Fibroblast of lung (primary cell): ENCODE results near the gene WNT4. TPM values are rescaled to one million over a fixed set of nuclear protein-coding genes. Genes with fewer than 3 reads are reported as not detected.

Experiments
- DNase-seq, 2 donors: peaks; one replicate each; pipeline versions ENCODE4 v3.0.0 to v3.0.0-alpha.2; 2010; ENCODE audit warnings: low read depth in 2 of 2
- H2AFZ ChIP-seq: 2 replicates; pipeline ENCODE4 v1.5.1; 2012; ENCODE audit warnings: low read length, control low read depth, inconsistent platforms
- H3K27ac ChIP-seq: 2 replicates; pipeline ENCODE4 v1.5.1; 2011; ENCODE audit warnings: low read length, control low read depth; ENCODE audit not compliant: insufficient read depth
- H3K27me3 ChIP-seq: 2 replicates; pipeline ENCODE4 v1.5.1; 2011; ENCODE audit warnings: mild to moderate bottlenecking, low read length; ENCODE audit not compliant: control insufficient read depth, insufficient read depth
- H3K36me3 ChIP-seq: 2 replicates; pipeline ENCODE4 v1.5.1; 2011; ENCODE audit warnings: low read length; ENCODE audit not compliant: control insufficient read depth, insufficient read depth
- H3K4me1 ChIP-seq: 2 replicates; pipeline ENCODE4 v1.5.1; 2011; ENCODE audit warnings: low read length; ENCODE audit not compliant: control insufficient read depth, insufficient read depth; ENCODE audit errors: extremely low read depth
- H3K4me2 ChIP-seq: 2 replicates; pipeline ENCODE4 v1.5.1; 2011; ENCODE audit warnings: low read length, control low read depth; ENCODE audit not compliant: insufficient read depth; ENCODE audit errors: extremely low read depth
- H3K4me3 ChIP-seq, 4 experiments: fragments of 200-600 bp in 1 of 4; sonication (generic) in 1 of 4; replicated peaks in 1 of 4; 2 replicates each; pipeline ENCODE4 v1.5.1; 2011 to 2016; ENCODE audit warnings: low read length in 4 of 4, low read depth in 3 of 4, mild to moderate bottlenecking in 3 of 4, control low read depth in 2 of 4, inconsistent platforms in 1 of 4, mixed read lengths in 1 of 4; ENCODE audit not compliant: insufficient read depth in 1 of 4; ENCODE audit errors: control extremely low read depth in 1 of 4
- H3K79me2 ChIP-seq: 2 replicates; pipeline ENCODE4 v1.5.1; 2012; ENCODE audit warnings: mild to moderate bottlenecking, low read length, inconsistent platforms; ENCODE audit not compliant: control insufficient read depth, insufficient read depth
- H3K9ac ChIP-seq: 2 replicates; pipeline ENCODE4 v1.5.1; 2011; ENCODE audit warnings: mild to moderate bottlenecking, low read length, control low read depth; ENCODE audit not compliant: insufficient read depth
- H3K9me3 ChIP-seq: 2 replicates; pipeline ENCODE4 v1.5.1; 2012; ENCODE audit warnings: low read depth, low read length; ENCODE audit not compliant: control insufficient read depth, insufficient read depth
- H4K20me1 ChIP-seq: 2 replicates; pipeline ENCODE4 v1.5.1; 2011; ENCODE audit warnings: low read length; ENCODE audit not compliant: control insufficient read depth, insufficient read depth; ENCODE audit errors: extremely low read depth
- CTCF ChIP-seq, 2 donors: IDR thresholded peaks in 1 of 2; conservative IDR thresholded peaks in 1 of 2; 1 replicate in 1 of 2; 2 replicates in 1 of 2; pipeline ENCODE4 v1.5.1; 2011 to 2012; ENCODE audit warnings: low read length in 2 of 2, control low read depth in 1 of 2, inconsistent platforms in 1 of 2, low read depth in 1 of 2, mild to moderate bottlenecking in 1 of 2
- EZH2 ChIP-seq: IDR thresholded peaks from 2 replicates; pipeline ENCODE4 v1.5.1; 2012; ENCODE audit warnings: low read length, control low read depth, mild to moderate bottlenecking; ENCODE audit errors: missing control alignments
- polyA plus RNA-seq, 2 donors: library from polyadenylated mRNA; depleted of rRNA in 1 of 2; stranded (reverse) in 1 of 2; unstranded in 1 of 2; fragments of >200 nt; gene quantifications; 2 replicates each; pipeline ENCODE4 v1.2.1, GENCODE V29; 2011 to 2012; ENCODE audit warnings: missing spikeins in 1 of 2
- total RNA-seq: library from RNA; depleted of rRNA; stranded (reverse); fragments of >200 nt; gene quantifications from 2 replicates; pipeline ENCODE4 v1.2.1, GENCODE V29; 2014

Gene WNT4
- total and polyA plus RNA-seq, 2 donors (not counting 1 experiment from before 2014, with no cell fraction given): under 0.01 TPM; not detected in 1

- Histone ChIP-seq H4K20me1 (no peaks in the 10 kb centered on the region), H3K27me3 (peaks cover 43% of the 10 kb centered on the region), H2AFZ (no peak overlapping the region), H3K9ac (no peak overlapping the region), H3K4me1 (no peaks in the 10 kb centered on the region), H3K9me3 (no peaks in the 10 kb centered on the region), H3K4me2 (no peak overlapping the region), H3K27ac (no peak overlapping the region), H3K4me3 (no peak overlapping the region), H3K79me2 (no peaks in the 10 kb centered on the region), H3K36me3 (no peaks in the 10 kb centered on the region)
- no peak for DNase-seq
- TF ChIP-seq EZH2 (no peak), CTCF (conservative IDR thresholded peaks at IDR 0.05 in 1 of 2, IDR thresholded peaks at IDR 0.05 in 1 of 2; ENCODE audit: low read depth in 1 of 2, low read length in 2 of 2) (no peak)
Observed at GRCh38 chr1:22140694-22141093, 2.2 kb downstream of the WNT4 start.

GRCh38 chr1:22139817-22140216 is 3.1 kb downstream of the WNT4 start:
- H2AFZ ChIP-seq: no peak overlapping the region

GRCh38 chr1:22139066-22139594 is 3.8 kb downstream of the WNT4 start:
- H3K79me2 ChIP-seq: no peaks in the 10 kb centered on the region
- H3K4me2 ChIP-seq: no peak overlapping the region
- peaks cover 32% of the 10 kb centered on the region for H3K27me3 ChIP-seq
- H3K4me3 ChIP-seq: no peak overlapping the region
- DNase-seq: no peak
- no peaks in the 10 kb centered on the region for H3K4me1 ChIP-seq
- no peaks in the 10 kb centered on the region for H3K36me3 ChIP-seq
- H3K9me3 ChIP-seq: no peaks in the 10 kb centered on the region
- no peaks in the 10 kb centered on the region for H4K20me1 ChIP-seq
- no peak overlapping the region for H2AFZ ChIP-seq
- TF ChIP-seq CTCF (conservative IDR thresholded peaks at IDR 0.05 in 1 of 2, IDR thresholded peaks at IDR 0.05 in 1 of 2; ENCODE audit: low read depth in 1 of 2, low read length in 2 of 2) (no peak), EZH2 (no peak)
- no peak overlapping the region for H3K27ac ChIP-seq
- H3K9ac ChIP-seq: no peak overlapping the region

More at GRCh38 chr1:22139817-22140216, 3.1 kb downstream of the WNT4 start:
- peaks cover 39% of the 10 kb centered on the region for H3K27me3 ChIP-seq
- no peak for DNase-seq
- no peak for TF ChIP-seq CTCF (conservative IDR thresholded peaks at IDR 0.05 in 1 of 2, IDR thresholded peaks at IDR 0.05 in 1 of 2; ENCODE audit: low read depth in 1 of 2, low read length in 2 of 2)
- TF ChIP-seq EZH2: no peak
- no peak overlapping the region for H3K4me3 ChIP-seq
- no peak overlapping the region for H3K27ac ChIP-seq
- no peaks in the 10 kb centered on the region for H3K79me2 ChIP-seq
- no peak overlapping the region for H3K9ac ChIP-seq
- no peaks in the 10 kb centered on the region for H4K20me1 ChIP-seq
- no peaks in the 10 kb centered on the region for H3K9me3 ChIP-seq
- no peaks in the 10 kb centered on the region for H3K4me1 ChIP-seq
- no peaks in the 10 kb centered on the region for H3K36me3 ChIP-seq
- H3K4me2 ChIP-seq: no peak overlapping the region
